Hepatocyte (in vitro differentiated cells): Measurements from ENCODE around the gene INTS4.
"Not testable (repeated sequence)": the region's sequence is repeated elsewhere in the genome, so short reads cannot be mapped to it uniquely, and the experiment has no call there.

Source experiments
- CTCF ChIP-seq: fragments of 200-600 bp; sonication (generic); IDR thresholded peaks from 2 replicates; pipeline ENCODE4 v1.5.1; 2016; ENCODE audit warnings: antibody characterized with exemption, mild to moderate bottlenecking; ENCODE audit not compliant: poor library complexity
- EZH2 ChIP-seq: fragments of 200-600 bp; sonication (generic); IDR thresholded peaks from 2 replicates; pipeline ENCODE4 v1.6.1; 2016; ENCODE audit warnings: antibody characterized with exemption, mild to moderate bottlenecking, borderline replicate concordance
- EZH2phosphoT487 ChIP-seq: fragments of 200-600 bp; sonication (generic); IDR thresholded peaks from one replicate; pipeline ENCODE4 v1.6.1; 2018; ENCODE audit warnings: antibody characterized with exemption, mild to moderate bottlenecking, low read depth, moderate library complexity; ENCODE audit not compliant: unreplicated experiment, severe bottlenecking

GRCh38 chr11:78014937-78015520, 20.6 kb upstream of the INTS4 start:
- TF ChIP-seq CTCF, EZH2phosphoT487, EZH2: not testable (repeated sequence)
